Lung (tissue), 12 donors: ENCODE measurements around the gene ADORA3. TPM values are rescaled to one million over a fixed set of nuclear protein-coding genes. Genes with fewer than 3 reads are reported as not detected.

Experiments
- ATAC-seq: fragments of 200-7000 bp; cut with Tn5 transposase; one replicate; pipeline ENCODE4 v1.9.1; 2020; ENCODE audit warnings: moderate number of reproducible peaks; ENCODE audit not compliant: insufficient read depth, low FRiP score
- DNase-seq, 3 donors: peaks; one replicate each; pipeline ENCODE4 v3.0.0-alpha.2; 2013 to 2017
- H3K27ac ChIP-seq, 2 donors: one replicate each; pipeline ENCODE4 v1.5.1; 2013; ENCODE audit warnings: mild to moderate bottlenecking in 2 of 2, moderate library complexity in 2 of 2, control low read depth in 1 of 2, inconsistent platforms in 1 of 2, low read depth in 1 of 2, low read length in 1 of 2
- H3K27me3 ChIP-seq, 3 donors: one replicate each; pipeline ENCODE4 v1.5.1; 2013; ENCODE audit warnings: low read length in 2 of 3; ENCODE audit not compliant: control insufficient read depth in 3 of 3, insufficient read depth in 3 of 3
- H3K36me3 ChIP-seq, 4 donors: one replicate each; pipeline ENCODE4 v1.5.1; 2013; ENCODE audit warnings: low read length in 4 of 4, mild to moderate bottlenecking in 1 of 4, moderate library complexity in 1 of 4; ENCODE audit not compliant: control insufficient read depth in 4 of 4, insufficient read depth in 4 of 4
- H3K4me1 ChIP-seq, 5 donors: one replicate each; pipeline ENCODE4 v1.5.1; 2013; ENCODE audit warnings: low read length in 5 of 5, mild to moderate bottlenecking in 2 of 5, moderate library complexity in 1 of 5; ENCODE audit not compliant: control insufficient read depth in 5 of 5, insufficient read depth in 5 of 5
- H3K4me3 ChIP-seq: one replicate; pipeline ENCODE4 v1.5.1; 2013; ENCODE audit warnings: mild to moderate bottlenecking, control low read depth, moderate library complexity
- H3K9ac ChIP-seq, 2 donors: one replicate each; pipeline ENCODE4 v1.5.1; 2013; ENCODE audit warnings: low read length in 2 of 2, control low read depth in 1 of 2; ENCODE audit not compliant: insufficient read depth in 1 of 2
- H3K9me3 ChIP-seq, 4 donors: one replicate each; pipeline ENCODE4 v1.5.1; 2013; ENCODE audit warnings: low read length in 3 of 4, mild to moderate bottlenecking in 1 of 4, moderate library complexity in 1 of 4; ENCODE audit not compliant: control insufficient read depth in 4 of 4, insufficient read depth in 3 of 4
- WGBS, 2 donors: extraction: QIAGEN DNeasy Blood & Tissue Kit; methylation state at CpG; one replicate each; pipeline ENCODE4 v1.1.7; 2013; 5-methylcytosine and 5-hydroxymethylcytosine counted together
- polyA plus RNA-seq, 2 donors: library from polyadenylated mRNA; stranded (reverse); fragments of 200-250 nt; gene quantifications; one replicate each; pipeline ENCODE4 v1.2.1, GENCODE V29; 2013
- total RNA-seq, 2 donors: library from RNA; depleted of rRNA in 1 of 2; stranded (reverse); fragments of >200 nt in 1 of 2; gene quantifications; one replicate each; pipeline ENCODE4 v1.2.1, GENCODE V29; 2014 to 2021
- TF ChIP-seq, protein P1 (sequence below): IDR thresholded peaks from 2 replicates; pipeline ENCODE4 v1.5.1; 2012; ENCODE audit warnings: mild to moderate bottlenecking; ENCODE audit errors: control extremely low read depth, extremely low read depth
- donor health status: control.
- donor health status: control.
- donor health status: Bipolar disorder and iron deficiency.
- donor health status: healthy.
- donor health status: DM: yes; HTN: yes; CAD: no.

The ADORA3 gene
- total and polyA plus RNA-seq, 4 donors = 1.1 to 10.3 (median 3.9) TPM

DNA sequence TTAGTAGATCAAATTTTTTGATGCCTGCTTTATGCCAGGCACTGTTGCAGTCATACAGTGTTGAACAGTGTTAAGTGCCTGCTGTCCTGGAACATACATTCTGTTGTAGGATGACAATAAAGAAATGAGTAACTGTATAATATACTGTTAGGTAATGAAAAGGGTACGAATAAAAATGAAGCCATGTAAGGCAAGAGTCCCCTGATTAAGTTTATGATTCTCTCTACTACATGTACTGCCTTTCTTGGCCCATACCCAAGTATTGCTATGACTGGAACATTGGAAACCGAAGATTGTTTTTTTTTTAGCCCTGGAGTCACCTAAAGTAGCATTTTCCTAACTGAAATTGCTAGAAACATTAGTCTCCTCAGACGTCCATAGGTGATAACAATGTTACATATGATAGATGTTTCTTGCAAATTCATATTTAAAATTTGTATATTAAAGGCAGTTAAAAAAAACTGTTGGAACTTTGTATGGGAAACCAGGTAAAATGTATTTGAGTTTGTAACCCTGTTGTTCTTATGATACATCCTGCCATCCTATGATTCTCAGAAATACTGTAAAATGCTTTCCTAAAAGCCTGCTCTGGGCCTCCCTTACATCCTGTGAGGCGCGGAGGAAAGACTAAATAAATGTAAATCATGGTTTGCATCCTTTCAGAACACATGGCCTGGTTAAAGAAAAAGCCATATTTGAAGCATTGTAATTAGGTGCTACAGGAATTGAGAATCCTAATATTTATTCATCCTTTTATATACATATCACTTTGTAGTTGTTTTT, 48.4 kb downstream of the ADORA3 start:
- Histone ChIP-seq H3K9me3 (no peaks in the 10 kb centered on the region), H3K9ac (no peak overlapping the region), H3K27me3 (no peaks in the 10 kb centered on the region), H3K27ac (peak overlapping the region in 1 of 2 donors; percentile 33), H3K36me3 (peaks cover 16 to 33% (median 27%) of the 10 kb centered on the region in 4 donors), H3K4me1 (peaks cover 2 to 32% (median 7%) of the 10 kb centered on the region in 5 donors), H3K4me3 (no peak overlapping the region)
- WGBS, 2 donors = 75 to 80% methylated on average over 5 of the region's 5 CpGs
- DNase-seq (no peak), ATAC-seq (no peak)
- TF ChIP-seq, protein P1, sequence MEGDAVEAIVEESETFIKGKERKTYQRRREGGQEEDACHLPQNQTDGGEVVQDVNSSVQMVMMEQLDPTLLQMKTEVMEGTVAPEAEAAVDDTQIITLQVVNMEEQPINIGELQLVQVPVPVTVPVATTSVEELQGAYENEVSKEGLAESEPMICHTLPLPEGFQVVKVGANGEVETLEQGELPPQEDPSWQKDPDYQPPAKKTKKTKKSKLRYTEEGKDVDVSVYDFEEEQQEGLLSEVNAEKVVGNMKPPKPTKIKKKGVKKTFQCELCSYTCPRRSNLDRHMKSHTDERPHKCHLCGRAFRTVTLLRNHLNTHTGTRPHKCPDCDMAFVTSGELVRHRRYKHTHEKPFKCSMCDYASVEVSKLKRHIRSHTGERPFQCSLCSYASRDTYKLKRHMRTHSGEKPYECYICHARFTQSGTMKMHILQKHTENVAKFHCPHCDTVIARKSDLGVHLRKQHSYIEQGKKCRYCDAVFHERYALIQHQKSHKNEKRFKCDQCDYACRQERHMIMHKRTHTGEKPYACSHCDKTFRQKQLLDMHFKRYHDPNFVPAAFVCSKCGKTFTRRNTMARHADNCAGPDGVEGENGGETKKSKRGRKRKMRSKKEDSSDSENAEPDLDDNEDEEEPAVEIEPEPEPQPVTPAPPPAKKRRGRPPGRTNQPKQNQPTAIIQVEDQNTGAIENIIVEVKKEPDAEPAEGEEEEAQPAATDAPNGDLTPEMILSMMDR = no peak

DNA sequence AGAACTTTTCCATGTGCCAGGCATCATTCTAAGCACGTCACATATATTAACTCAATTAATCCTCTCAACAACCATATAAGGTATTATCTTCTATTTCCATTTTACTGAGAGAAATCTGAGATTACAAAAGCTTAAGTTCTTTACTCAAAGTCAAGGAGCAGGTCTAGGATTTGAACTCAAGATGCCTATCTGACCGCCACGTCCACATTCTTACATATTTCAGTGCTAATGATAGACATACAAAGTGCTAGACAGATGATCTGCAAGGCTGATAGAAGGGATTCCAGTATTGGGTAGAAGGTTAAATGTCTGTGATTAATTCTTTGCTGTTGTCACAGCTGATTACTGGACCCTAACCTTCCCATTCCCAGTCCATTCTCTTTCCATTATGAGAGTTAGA, 49.7 kb downstream of the ADORA3 start:
- ATAC-seq (no peak), DNase-seq (no peak)
- Histone ChIP-seq H3K9ac (no peak overlapping the region), H3K27ac (no peak overlapping the region), H3K9me3 (no peaks in the 10 kb centered on the region), H3K4me3 (no peak overlapping the region), H3K36me3 (peaks cover 12 to 25% (median 23%) of the 10 kb centered on the region in 4 donors), H3K4me1 (peaks cover 2 to 33% (median 8%) of the 10 kb centered on the region in 5 donors), H3K27me3 (no peaks in the 10 kb centered on the region)
- TF ChIP-seq, protein P1 = no peak
- 90 to 91% methylated on average over 3 of the region's 3 CpGs for WGBS, 2 donors

DNA sequence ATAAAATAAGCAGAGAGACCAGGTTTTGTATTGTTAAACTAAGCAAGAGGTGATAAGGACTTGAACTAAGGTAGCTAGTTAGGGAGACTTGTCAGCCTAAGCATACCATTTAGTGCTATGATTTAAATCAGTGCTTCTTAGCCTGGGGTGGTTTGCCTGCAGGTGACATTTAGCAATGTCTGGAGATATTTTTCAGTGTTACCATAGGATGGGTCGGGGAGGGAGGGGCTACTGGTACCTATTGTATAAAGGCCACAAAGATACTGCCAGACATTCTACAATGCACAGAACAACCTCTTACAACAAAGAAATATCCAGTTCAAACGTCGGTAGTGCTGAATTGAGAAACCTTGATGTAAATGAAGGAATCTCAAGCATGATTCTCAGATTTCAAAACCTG, 50.9 kb downstream of the ADORA3 start:
- ATAC-seq = no peak
- no peak for DNase-seq
- WGBS, 2 donors = 76 to 90% methylated on average over 3 of the region's 3 CpGs
- peaks cover 9 to 20% (median 15%) of the 10 kb centered on the region in 4 donors for H3K36me3 ChIP-seq
- no peak overlapping the region for H3K27ac ChIP-seq
- no peaks in the 10 kb centered on the region for H3K9me3 ChIP-seq
- H3K4me3 ChIP-seq = no peak overlapping the region
- TF ChIP-seq, protein P1 = no peak
- peaks cover 2 to 37% (median 11%) of the 10 kb centered on the region in 5 donors for H3K4me1 ChIP-seq
- H3K9ac ChIP-seq = no peak overlapping the region
- no peaks in the 10 kb centered on the region for H3K27me3 ChIP-seq
